ENCODE data around the gene GMPS.

DNA sequence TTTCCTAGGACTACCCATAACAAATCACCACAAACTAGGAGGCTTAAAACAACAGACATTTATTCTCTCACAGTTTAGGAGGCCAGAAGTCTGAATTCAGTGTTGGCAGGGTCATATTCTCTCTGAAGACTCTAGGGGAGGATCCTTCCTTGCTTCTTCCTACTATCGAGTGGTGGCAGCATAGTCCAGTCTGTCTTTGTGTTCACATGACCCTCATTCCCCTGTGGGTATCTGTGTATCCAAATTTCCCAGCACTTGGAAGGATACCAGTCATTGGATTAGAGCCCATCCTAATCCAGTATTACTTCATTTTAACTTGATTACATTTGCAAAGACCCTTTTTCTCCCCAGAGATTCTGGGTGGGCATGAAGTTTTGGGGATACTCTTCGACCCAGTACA lies 63.8 kb downstream of the GMPS start:
- TF ChIP-seq, protein P1, sequence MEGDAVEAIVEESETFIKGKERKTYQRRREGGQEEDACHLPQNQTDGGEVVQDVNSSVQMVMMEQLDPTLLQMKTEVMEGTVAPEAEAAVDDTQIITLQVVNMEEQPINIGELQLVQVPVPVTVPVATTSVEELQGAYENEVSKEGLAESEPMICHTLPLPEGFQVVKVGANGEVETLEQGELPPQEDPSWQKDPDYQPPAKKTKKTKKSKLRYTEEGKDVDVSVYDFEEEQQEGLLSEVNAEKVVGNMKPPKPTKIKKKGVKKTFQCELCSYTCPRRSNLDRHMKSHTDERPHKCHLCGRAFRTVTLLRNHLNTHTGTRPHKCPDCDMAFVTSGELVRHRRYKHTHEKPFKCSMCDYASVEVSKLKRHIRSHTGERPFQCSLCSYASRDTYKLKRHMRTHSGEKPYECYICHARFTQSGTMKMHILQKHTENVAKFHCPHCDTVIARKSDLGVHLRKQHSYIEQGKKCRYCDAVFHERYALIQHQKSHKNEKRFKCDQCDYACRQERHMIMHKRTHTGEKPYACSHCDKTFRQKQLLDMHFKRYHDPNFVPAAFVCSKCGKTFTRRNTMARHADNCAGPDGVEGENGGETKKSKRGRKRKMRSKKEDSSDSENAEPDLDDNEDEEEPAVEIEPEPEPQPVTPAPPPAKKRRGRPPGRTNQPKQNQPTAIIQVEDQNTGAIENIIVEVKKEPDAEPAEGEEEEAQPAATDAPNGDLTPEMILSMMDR (IDR thresholded peaks at IDR 0.05), result no peak
- TF ChIP-seq POLR2A (IDR thresholded peaks at IDR 0.05), result no peak
